Glutamatergic neuron (in vitro differentiated cells): ENCODE data around the gene ABLIM1. TPM values are rescaled to one million over a fixed set of nuclear protein-coding genes. Genes with fewer than 3 reads are reported as not detected.

ENCODE experiments used
- DNase-seq: peaks from one replicate; pipeline ENCODE4 v3.0.0; 2022
- H3K27ac Mint-ChIP-seq: one replicate; pipeline ENCODE4 v1.8.0; 2020; ENCODE audit warnings: mild to moderate bottlenecking, mixed read lengths, inconsistent platforms; ENCODE audit not compliant: unreplicated experiment
- H3K27me3 Mint-ChIP-seq: one replicate; pipeline ENCODE4 v1.8.0; 2020; ENCODE audit warnings: mild to moderate bottlenecking, moderate library complexity, mixed read lengths, inconsistent platforms; ENCODE audit not compliant: unreplicated experiment
- H3K36me3 Mint-ChIP-seq: one replicate; pipeline ENCODE4 v1.8.0; 2020; ENCODE audit warnings: mild to moderate bottlenecking, mixed read lengths, inconsistent platforms; ENCODE audit not compliant: unreplicated experiment
- H3K4me1 Mint-ChIP-seq: one replicate; pipeline ENCODE4 v1.8.0; 2020; ENCODE audit warnings: mild to moderate bottlenecking, low read depth, mixed read lengths, inconsistent platforms; ENCODE audit not compliant: unreplicated experiment
- H3K4me3 Mint-ChIP-seq: one replicate; pipeline ENCODE4 v1.8.0; 2020; ENCODE audit warnings: mild to moderate bottlenecking, mixed read lengths, inconsistent platforms; ENCODE audit not compliant: unreplicated experiment
- H3K9me3 Mint-ChIP-seq: one replicate; pipeline ENCODE4 v1.8.0; 2020; ENCODE audit warnings: mild to moderate bottlenecking, moderate library complexity, mixed read lengths, inconsistent platforms; ENCODE audit not compliant: unreplicated experiment
- CTCF ChIP-seq: fragments of 200-600 bp; sonication (generic); IDR thresholded peaks from one replicate; pipeline ENCODE4 v1.5.0; 2021; ENCODE audit not compliant: partially characterized antibody, unreplicated experiment
- total RNA-seq: library from RNA; stranded (reverse); fragmentation: NEBNext Ultra II Directional; extraction: Animal tissue kit (Norgen Biotek cat#: 25700); gene quantifications from one replicate; pipeline ENCODE4 v1.2.1, GENCODE V29; 2021; ENCODE audit not compliant: unreplicated experiment

ABLIM1 gene
- total RNA-seq, 1 donor from 2014 or later: 25.7 TPM

GRCh38 chr10:114515298-114515914, 142.7 kb downstream of the ABLIM1 start:
- Mint-ChIP-seq H3K4me1 (no peaks in the 10 kb centered on the region), H3K9me3 (no peaks in the 10 kb centered on the region), H3K27me3 (no peaks in the 10 kb centered on the region), H3K27ac (no peak overlapping the region), H3K36me3 (no peaks in the 10 kb centered on the region), H3K4me3 (no peak overlapping the region)
- DNase-seq: no peak
- no peak for TF ChIP-seq CTCF

GRCh38 chr10:114513381-114513792, 144.7 kb downstream of the ABLIM1 start:
- Mint-ChIP-seq H3K4me1 (no peaks in the 10 kb centered on the region), H3K4me3 (no peak overlapping the region)

GRCh38 chr10:114511881-114512280, 146.2 kb downstream of the ABLIM1 start:
- H3K36me3 Mint-ChIP-seq: no peaks in the 10 kb centered on the region
- DNase-seq: no peak
- no peaks in the 10 kb centered on the region for H3K27me3 Mint-ChIP-seq
- no peak overlapping the region for H3K27ac Mint-ChIP-seq
- no peaks in the 10 kb centered on the region for H3K9me3 Mint-ChIP-seq
- H3K4me1 Mint-ChIP-seq: no peaks in the 10 kb centered on the region
- H3K4me3 Mint-ChIP-seq: no peak overlapping the region
- no peak for TF ChIP-seq CTCF

More at GRCh38 chr10:114513381-114513792, 144.7 kb downstream of the ABLIM1 start:
- no peak for DNase-seq
- Mint-ChIP-seq H3K9me3 (no peaks in the 10 kb centered on the region), H3K27me3 (no peaks in the 10 kb centered on the region), H3K27ac (no peak overlapping the region), H3K36me3 (no peaks in the 10 kb centered on the region)
- no peak for TF ChIP-seq CTCF

- Mint-ChIP-seq H3K4me3 (no peak overlapping the region), H3K4me1 (no peaks in the 10 kb centered on the region), H3K27ac (no peak overlapping the region), H3K9me3 (no peaks in the 10 kb centered on the region), H3K36me3 (no peaks in the 10 kb centered on the region), H3K27me3 (no peaks in the 10 kb centered on the region)
- DNase-seq: no peak
- no peak for TF ChIP-seq CTCF
These were observed 149.7 kb downstream of the ABLIM1 start for GRCh38 chr10:114508376-114508775.

- Mint-ChIP-seq H3K27ac (no peak overlapping the region), H3K36me3 (no peaks in the 10 kb centered on the region), H3K4me1 (no peaks in the 10 kb centered on the region), H3K9me3 (no peaks in the 10 kb centered on the region), H3K27me3 (no peaks in the 10 kb centered on the region), H3K4me3 (no peak overlapping the region)
- no peak for TF ChIP-seq CTCF
- no peak for DNase-seq
These were observed 150.6 kb downstream of the ABLIM1 start for GRCh38 chr10:114507449-114507848.
